ENCODE data around the gene FAT4. TPM values are rescaled to one million over a fixed set of nuclear protein-coding genes. Genes with fewer than 3 reads are reported as not detected.
A peak's percentile ranks its signal among the peaks of the same experiment; 100 is the strongest.

Gene FAT4
- total and polyA plus RNA-seq, 2 of the 8 experiments (the other 6 are each of a cell fraction or from before 2014, with no cell fraction given): 1.3 to 5.3 TPM

DNA sequence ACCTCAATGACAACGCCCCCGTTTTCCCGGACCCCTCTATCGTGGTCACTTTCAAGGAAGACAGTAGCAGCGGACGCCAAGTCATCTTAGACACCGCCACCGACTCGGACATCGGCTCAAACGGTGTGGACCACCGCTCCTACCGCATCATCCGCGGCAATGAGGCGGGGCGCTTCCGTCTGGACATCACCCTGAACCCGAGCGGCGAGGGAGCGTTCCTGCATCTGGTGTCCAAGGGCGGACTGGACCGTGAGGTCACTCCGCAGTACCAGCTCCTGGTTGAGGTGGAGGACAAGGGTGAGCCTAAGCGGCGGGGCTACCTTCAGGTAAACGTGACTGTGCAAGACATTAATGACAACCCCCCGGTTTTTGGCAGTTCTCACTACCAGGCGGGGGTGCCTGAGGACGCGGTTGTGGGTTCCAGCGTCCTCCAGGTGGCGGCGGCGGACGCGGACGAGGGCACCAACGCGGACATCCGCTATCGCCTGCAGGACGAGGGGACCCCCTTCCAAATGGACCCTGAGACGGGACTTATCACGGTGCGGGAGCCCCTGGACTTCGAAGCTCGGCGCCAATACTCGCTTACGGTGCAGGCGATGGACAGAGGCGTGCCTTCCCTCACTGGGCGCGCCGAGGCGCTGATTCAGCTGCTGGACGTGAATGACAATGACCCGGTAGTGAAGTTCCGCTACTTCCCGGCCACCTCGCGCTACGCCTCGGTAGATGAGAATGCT, 2.2 kb downstream of the FAT4 start (continued):
- 0 out of 2 replicates have a peak, but pooled peaks have one; percentile 9 for TF ChIP-seq PHF8 (conservative IDR thresholded peaks at IDR 0.05; ENCODE audit: low read depth, low read length)
- TF ChIP-seq BACH1 (IDR thresholded peaks at IDR 0.05; ENCODE audit: low read length): no peak
- no peak for TF ChIP-seq CHD2 (IDR thresholded peaks at IDR 0.05; ENCODE audit: low read length)
- no peak for TF ChIP-seq ASH2L (IDR thresholded peaks at IDR 0.05; ENCODE audit: low read length)
- no peak; the same call in 1 of the 2 replicates for TF ChIP-seq POU5F1 (IDR thresholded peaks at IDR 0.05; ENCODE audit: low read depth, low read length)
- TF ChIP-seq, protein P1, sequence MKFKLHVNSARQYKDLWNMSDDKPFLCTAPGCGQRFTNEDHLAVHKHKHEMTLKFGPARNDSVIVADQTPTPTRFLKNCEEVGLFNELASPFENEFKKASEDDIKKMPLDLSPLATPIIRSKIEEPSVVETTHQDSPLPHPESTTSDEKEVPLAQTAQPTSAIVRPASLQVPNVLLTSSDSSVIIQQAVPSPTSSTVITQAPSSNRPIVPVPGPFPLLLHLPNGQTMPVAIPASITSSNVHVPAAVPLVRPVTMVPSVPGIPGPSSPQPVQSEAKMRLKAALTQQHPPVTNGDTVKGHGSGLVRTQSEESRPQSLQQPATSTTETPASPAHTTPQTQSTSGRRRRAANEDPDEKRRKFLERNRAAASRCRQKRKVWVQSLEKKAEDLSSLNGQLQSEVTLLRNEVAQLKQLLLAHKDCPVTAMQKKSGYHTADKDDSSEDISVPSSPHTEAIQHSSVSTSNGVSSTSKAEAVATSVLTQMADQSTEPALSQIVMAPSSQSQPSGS (IDR thresholded peaks at IDR 0.05; ENCODE audit: low read length): no peak
- peak; percentile 40 for TF ChIP-seq RNF2 (IDR thresholded peaks at IDR 0.05; ENCODE audit: borderline replicate concordance, low read depth, low read length, missing control alignments, poor library complexity, severe bottlenecking)
- TF ChIP-seq HDAC2 (IDR thresholded peaks at IDR 0.05; ENCODE audit: borderline replicate concordance in 1 of 2, low read depth in 2 of 2, low read length in 2 of 2): no peak
- TF ChIP-seq POLR2A (IDR thresholded peaks at IDR 0.05; ENCODE audit: control extremely low read depth in 1 of 2, low read depth in 2 of 2, low read length in 2 of 2): no peak
